Measurements from ENCODE around the gene GREB1L. TPM values are rescaled to one million over a fixed set of nuclear protein-coding genes. Genes with fewer than 3 reads are reported as not detected.

The GREB1L gene
- total and polyA plus RNA-seq, 9 of the 15 experiments (the other 6 are each of a cell fraction or from before 2014, with no cell fraction given), result 0.03 TPM; not detected in 8

DNA sequence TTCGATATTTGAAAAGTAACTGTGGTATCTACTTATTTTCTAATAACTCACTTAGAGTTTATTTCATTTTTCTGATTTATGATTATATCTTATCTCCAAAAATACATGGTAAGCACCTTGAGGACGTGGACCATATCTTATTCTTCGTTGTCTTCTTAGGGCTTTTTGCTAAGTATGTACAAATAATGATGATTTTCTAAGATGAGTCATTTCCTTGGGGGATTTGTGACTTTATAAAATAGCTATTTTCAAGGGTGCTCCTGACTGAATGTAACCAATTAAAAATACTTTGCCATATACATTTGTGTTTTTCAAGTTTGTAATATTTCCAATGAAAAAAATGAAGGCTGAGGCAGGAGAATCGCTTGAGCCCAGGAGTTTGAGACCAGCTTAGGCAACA lies 56.3 kb downstream of the GREB1L start (continued):
- TF ChIP-seq, protein P1, sequence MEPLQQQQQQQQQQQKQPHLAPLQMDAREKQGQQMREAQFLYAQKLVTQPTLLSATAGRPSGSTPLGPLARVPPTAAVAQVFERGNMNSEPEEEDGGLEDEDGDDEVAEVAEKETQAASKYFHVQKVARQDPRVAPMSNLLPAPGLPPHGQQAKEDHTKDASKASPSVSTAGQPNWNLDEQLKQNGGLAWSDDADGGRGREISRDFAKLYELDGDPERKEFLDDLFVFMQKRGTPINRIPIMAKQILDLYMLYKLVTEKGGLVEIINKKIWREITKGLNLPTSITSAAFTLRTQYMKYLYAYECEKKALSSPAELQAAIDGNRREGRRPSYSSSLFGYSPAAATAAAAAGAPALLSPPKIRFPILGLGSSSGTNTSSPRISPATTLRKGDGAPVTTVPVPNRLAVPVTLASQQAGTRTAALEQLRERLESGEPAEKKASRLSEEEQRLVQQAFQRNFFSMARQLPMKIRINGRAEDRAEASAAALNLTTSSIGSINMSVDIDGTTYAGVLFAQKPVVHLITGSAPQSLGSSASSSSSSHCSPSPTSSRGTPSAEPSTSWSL (CRISPR knock-in tag; IDR thresholded peaks at IDR 0.05; ENCODE audit: borderline replicate concordance), result no peak
- no peak for TF ChIP-seq ZNF146 (CRISPR knock-in tag; IDR thresholded peaks at IDR 0.05; ENCODE audit: unreplicated experiment)
- TF ChIP-seq ZFX (CRISPR knock-in tag; IDR thresholded peaks at IDR 0.05), result no peak
- TF ChIP-seq POLR2AphosphoS2 (IDR thresholded peaks at IDR 0.05; ENCODE audit: low read length), result no peak

DNA sequence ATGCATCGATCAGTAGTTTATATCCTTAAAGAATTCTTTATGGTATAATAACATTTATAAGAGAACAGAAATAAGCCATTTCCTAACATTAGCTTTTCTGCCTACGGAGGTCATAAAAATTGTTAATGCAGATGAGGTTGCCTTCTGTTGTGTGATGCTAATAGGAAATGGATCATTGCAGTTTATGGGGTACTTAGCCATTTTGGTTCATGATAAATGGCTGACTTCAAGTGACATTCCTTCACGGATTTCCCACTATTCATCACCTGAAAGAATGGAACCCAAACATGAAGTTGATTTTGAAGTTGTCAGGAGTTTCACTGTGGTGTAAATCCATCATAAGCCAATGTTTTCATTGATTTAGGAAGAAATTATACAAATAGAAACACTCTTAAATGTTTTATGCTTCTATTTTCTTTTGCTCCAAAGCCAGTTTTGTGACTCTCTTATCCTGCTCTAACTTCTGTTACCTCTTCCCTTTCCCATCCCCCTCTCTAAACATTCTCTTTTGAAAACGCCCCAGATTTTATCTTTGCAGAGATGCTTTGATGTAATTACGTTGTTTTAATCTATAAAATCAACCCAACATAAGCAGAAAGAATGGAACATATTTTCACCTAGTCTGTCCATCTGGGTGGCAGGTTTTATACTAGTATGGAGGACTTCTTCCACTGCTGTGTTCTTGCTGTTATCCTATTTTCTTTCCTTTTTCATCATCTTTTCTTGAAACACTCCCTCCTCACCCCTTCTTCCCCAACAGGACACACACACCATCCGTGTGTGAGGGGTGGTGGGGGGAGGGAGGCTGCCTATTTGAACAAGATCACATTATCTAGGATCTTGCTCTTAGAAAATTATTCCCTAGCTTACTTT lies 58.2 kb downstream of the GREB1L start:
- H3K4me1 ChIP-seq (replicated peaks in 1 of 2; ENCODE audit: control insufficient read depth in 2 of 2, insufficient read depth in 2 of 2, low read length in 2 of 2), result no peaks in the 10 kb centered on the region
- no peaks in the 10 kb centered on the region for H3K36me3 ChIP-seq (ENCODE audit: control insufficient read depth, insufficient read depth, low read length)
- FAIRE-seq, result no peak
- no peak overlapping the region for H3K4me3 ChIP-seq
- intact Hi-C loops (cut with micrococcal nuclease), result no loop called here
- no peaks in the 10 kb centered on the region for H3K27me3 ChIP-seq (ENCODE audit: control insufficient read depth in 2 of 2, insufficient read depth in 2 of 2, low read length in 2 of 2)
- no peaks in the 10 kb centered on the region for H4K20me1 ChIP-seq (replicated peaks; ENCODE audit: control insufficient read depth, insufficient read depth, low read length)
- WGBS (ENCODE audit: insufficient coverage, low coverage, missing lambda C conversion rate), result 0% methylated on average over 5 of the region's 6 CpGs
- POLR2A ChIA-PET, result no interaction called here
- no peak for DNase-seq (ENCODE audit: extremely low read depth in 1 of 4, low spot score in 3 of 4)
- no TSS peak for BruUV-seq (replicated peaks)
- H3K9ac ChIP-seq (ENCODE audit: insufficient read depth in 1 of 2, low read depth in 2 of 2, low read length in 2 of 2), result no peak overlapping the region
- no peak overlapping the region for H3K4me2 ChIP-seq (ENCODE audit: insufficient read depth, low read length)
- no peak for TF ChIP-seq PTRF (tag; IDR thresholded peaks at IDR 0.05)
- H3K9me1 ChIP-seq (ENCODE audit: control insufficient read depth, insufficient read depth, low read length), result no peaks in the 10 kb centered on the region
- no peak overlapping the region for H3K27ac ChIP-seq (ENCODE audit: extremely low read depth, low read depth, low read length)
- CTCF ChIA-PET (ENCODE audit: low intra/inter-chr PET ratio), result interaction anchor here (0.7 kb wide), 1 partner anchor 9 kb away, joined by 3 read pairs; no protein-coding TSS in a partner anchor
- in situ Hi-C loops (cut with MboI), result no loop called here
- no peaks in the 10 kb centered on the region for H3K9me3 ChIP-seq (replicated peaks; ENCODE audit: control insufficient read depth, insufficient read depth, low read depth, low read length)
- no peak for ATAC-seq
- H3K79me2 ChIP-seq (ENCODE audit: control insufficient read depth, insufficient read depth, low read length), result no peaks in the 10 kb centered on the region
- no peak overlapping the region for H2AFZ ChIP-seq (ENCODE audit: low read depth, low read length)
